ENCODE data around the gene DLG2. TPM values are rescaled to one million over a fixed set of nuclear protein-coding genes. Genes with fewer than 3 reads are reported as not detected.

Gene DLG2
- total RNA-seq, 1 donor from 2014 or later = 5.1 TPM

DNA sequence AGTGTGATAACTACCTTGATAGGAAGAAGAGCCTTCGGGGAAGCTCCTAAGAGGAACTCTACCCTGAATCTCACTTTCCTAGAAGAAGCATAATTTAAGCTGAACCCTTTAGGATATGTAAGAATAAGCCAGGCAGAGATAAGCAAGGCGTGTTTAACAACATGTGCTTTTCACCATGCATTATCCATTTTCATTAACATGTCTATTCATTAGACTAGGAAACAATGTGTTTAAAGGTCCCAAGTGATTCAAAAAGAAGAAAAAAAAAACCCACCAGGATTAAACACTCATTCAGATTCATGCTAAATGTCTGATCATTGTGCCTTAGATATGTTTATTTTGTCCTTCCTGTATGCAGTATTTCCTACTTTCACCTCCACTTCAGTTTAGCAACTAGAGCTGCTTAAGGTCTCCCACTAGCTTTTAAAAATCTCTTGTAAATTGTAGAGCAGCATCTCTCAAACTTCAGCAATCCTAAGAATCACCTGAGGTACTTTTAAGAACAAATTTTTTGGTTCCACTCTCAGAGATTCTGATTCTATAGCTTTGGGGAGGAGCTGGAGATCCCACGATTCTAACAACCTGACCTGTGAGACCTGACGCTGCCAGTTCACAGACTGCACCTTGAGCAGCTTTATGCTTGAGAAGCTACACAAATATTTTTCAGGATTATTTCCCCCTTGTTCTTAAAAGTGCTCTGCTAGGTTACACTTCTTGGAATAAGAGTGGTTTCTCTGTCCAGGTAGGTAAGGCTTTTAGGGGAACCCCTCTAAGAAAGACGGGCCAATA, 1385.6 kb downstream of the DLG2 start:
- Mint-ChIP-seq H3K4me3 (ENCODE audit: unreplicated experiment) (no peak overlapping the region), H3K27ac (ENCODE audit: unreplicated experiment) (no peak overlapping the region), H3K4me1 (ENCODE audit: unreplicated experiment) (peaks cover 6% of the 10 kb centered on the region), H3K27me3 (ENCODE audit: unreplicated experiment) (no peaks in the 10 kb centered on the region), H3K36me3 (ENCODE audit: low read depth, unreplicated experiment) (no peaks in the 10 kb centered on the region), H3K9me3 (ENCODE audit: unreplicated experiment) (no peaks in the 10 kb centered on the region)
- TF ChIP-seq, protein P1, sequence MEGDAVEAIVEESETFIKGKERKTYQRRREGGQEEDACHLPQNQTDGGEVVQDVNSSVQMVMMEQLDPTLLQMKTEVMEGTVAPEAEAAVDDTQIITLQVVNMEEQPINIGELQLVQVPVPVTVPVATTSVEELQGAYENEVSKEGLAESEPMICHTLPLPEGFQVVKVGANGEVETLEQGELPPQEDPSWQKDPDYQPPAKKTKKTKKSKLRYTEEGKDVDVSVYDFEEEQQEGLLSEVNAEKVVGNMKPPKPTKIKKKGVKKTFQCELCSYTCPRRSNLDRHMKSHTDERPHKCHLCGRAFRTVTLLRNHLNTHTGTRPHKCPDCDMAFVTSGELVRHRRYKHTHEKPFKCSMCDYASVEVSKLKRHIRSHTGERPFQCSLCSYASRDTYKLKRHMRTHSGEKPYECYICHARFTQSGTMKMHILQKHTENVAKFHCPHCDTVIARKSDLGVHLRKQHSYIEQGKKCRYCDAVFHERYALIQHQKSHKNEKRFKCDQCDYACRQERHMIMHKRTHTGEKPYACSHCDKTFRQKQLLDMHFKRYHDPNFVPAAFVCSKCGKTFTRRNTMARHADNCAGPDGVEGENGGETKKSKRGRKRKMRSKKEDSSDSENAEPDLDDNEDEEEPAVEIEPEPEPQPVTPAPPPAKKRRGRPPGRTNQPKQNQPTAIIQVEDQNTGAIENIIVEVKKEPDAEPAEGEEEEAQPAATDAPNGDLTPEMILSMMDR (IDR thresholded peaks at IDR 0.05; ENCODE audit: unreplicated experiment) = no peak
- DNase-seq (ENCODE audit: low spot score) = no peak

GRCh38 chr11:84240847-84241246, 1386.3 kb downstream of the DLG2 start:
- Mint-ChIP-seq H3K27me3 (ENCODE audit: unreplicated experiment) (no peaks in the 10 kb centered on the region), H3K27ac (ENCODE audit: unreplicated experiment) (no peak overlapping the region), H3K36me3 (ENCODE audit: low read depth, unreplicated experiment) (no peaks in the 10 kb centered on the region), H3K4me1 (ENCODE audit: unreplicated experiment) (peaks cover 6% of the 10 kb centered on the region), H3K4me3 (ENCODE audit: unreplicated experiment) (no peak overlapping the region), H3K9me3 (ENCODE audit: unreplicated experiment) (no peaks in the 10 kb centered on the region)
- TF ChIP-seq, protein P1 (IDR thresholded peaks at IDR 0.05; ENCODE audit: unreplicated experiment) = no peak
- no peak for DNase-seq (ENCODE audit: low spot score)

GRCh38 chr11:84236436-84236835, 1390.7 kb downstream of the DLG2 start:
- DNase-seq (ENCODE audit: low spot score) = no peak
- H3K36me3 Mint-ChIP-seq (ENCODE audit: low read depth, unreplicated experiment) = no peaks in the 10 kb centered on the region
- H3K4me1 Mint-ChIP-seq (ENCODE audit: unreplicated experiment) = peaks cover 6% of the 10 kb centered on the region
- no peaks in the 10 kb centered on the region for H3K9me3 Mint-ChIP-seq (ENCODE audit: unreplicated experiment)
- H3K4me3 Mint-ChIP-seq (ENCODE audit: unreplicated experiment) = no peak overlapping the region
- no peaks in the 10 kb centered on the region for H3K27me3 Mint-ChIP-seq (ENCODE audit: unreplicated experiment)
- TF ChIP-seq, protein P1 (IDR thresholded peaks at IDR 0.05; ENCODE audit: unreplicated experiment) = no peak
- no peak overlapping the region for H3K27ac Mint-ChIP-seq (ENCODE audit: unreplicated experiment)

DNA sequence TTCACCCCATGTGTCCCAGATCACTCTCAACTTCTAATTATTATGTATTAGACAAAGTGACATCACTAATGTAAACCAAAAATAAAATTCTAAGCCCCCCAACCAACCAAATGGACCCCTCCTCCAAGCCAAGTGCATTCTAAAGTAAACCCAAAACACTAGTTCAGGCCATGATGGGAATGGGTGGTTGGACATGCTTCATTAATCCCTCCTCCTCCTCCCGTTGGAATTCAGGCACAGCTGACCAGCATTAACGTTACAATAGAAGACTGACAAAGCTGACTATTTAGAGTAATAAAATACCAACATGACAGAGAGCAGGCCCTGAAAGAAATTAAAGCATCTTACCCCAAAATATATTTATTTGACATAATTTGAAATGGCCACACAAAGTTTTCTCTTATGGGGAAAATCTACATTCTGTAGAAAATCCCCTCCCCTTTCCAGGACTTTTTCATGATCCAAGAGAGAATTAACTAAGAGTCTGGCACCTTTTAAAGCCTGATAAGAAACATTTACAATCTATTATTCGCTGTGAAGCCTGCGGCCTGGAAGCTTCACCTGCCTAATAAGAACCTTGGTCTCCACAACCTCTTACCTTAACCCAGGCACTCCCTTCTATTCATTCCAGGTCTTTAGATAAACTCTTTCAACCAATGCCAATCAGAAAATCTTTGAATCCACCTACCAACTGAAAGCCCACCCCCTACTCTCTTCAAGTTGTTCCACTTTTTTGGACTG, 1392.5 kb downstream of the DLG2 start:
- H3K4me3 Mint-ChIP-seq (ENCODE audit: unreplicated experiment) = no peak overlapping the region
- TF ChIP-seq, protein P1 (IDR thresholded peaks at IDR 0.05; ENCODE audit: unreplicated experiment) = no peak
- H3K27me3 Mint-ChIP-seq (ENCODE audit: unreplicated experiment) = no peaks in the 10 kb centered on the region
- H3K4me1 Mint-ChIP-seq (ENCODE audit: unreplicated experiment) = peaks cover 6% of the 10 kb centered on the region
- DNase-seq (ENCODE audit: low spot score) = no peak
- no peaks in the 10 kb centered on the region for H3K36me3 Mint-ChIP-seq (ENCODE audit: low read depth, unreplicated experiment)
- no peak overlapping the region for H3K27ac Mint-ChIP-seq (ENCODE audit: unreplicated experiment)
- no peaks in the 10 kb centered on the region for H3K9me3 Mint-ChIP-seq (ENCODE audit: unreplicated experiment)

GRCh38 chr11:84234011-84234410, 1393.1 kb downstream of the DLG2 start:
- Mint-ChIP-seq H3K4me3 (ENCODE audit: unreplicated experiment) (no peak overlapping the region), H3K27me3 (ENCODE audit: unreplicated experiment) (no peaks in the 10 kb centered on the region), H3K36me3 (ENCODE audit: low read depth, unreplicated experiment) (no peaks in the 10 kb centered on the region), H3K27ac (ENCODE audit: unreplicated experiment) (no peak overlapping the region), H3K4me1 (ENCODE audit: unreplicated experiment) (peaks cover 6% of the 10 kb centered on the region), H3K9me3 (ENCODE audit: unreplicated experiment) (no peaks in the 10 kb centered on the region)
- no peak for DNase-seq (ENCODE audit: low spot score)
- TF ChIP-seq, protein P1 (IDR thresholded peaks at IDR 0.05; ENCODE audit: unreplicated experiment) = no peak
